ENCODE results near the gene OAS3.

DNA sequence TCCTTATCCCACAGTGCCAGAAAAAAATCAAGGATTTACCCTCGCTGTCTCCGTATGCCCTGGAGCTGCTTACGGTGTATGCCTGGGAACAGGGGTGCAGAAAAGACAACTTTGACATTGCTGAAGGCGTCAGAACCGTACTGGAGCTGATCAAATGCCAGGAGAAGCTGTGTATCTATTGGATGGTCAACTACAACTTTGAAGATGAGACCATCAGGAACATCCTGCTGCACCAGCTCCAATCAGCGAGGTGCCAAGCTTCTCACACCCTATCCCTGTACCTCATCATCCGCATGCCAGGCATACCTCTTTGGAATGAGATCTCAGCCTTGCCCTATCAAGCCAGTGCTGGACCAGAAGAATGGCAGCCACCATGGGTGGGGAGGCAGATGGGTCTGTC lies 59.2 kb downstream of the OAS3 start:
- TF ChIP-seq, protein P1, sequence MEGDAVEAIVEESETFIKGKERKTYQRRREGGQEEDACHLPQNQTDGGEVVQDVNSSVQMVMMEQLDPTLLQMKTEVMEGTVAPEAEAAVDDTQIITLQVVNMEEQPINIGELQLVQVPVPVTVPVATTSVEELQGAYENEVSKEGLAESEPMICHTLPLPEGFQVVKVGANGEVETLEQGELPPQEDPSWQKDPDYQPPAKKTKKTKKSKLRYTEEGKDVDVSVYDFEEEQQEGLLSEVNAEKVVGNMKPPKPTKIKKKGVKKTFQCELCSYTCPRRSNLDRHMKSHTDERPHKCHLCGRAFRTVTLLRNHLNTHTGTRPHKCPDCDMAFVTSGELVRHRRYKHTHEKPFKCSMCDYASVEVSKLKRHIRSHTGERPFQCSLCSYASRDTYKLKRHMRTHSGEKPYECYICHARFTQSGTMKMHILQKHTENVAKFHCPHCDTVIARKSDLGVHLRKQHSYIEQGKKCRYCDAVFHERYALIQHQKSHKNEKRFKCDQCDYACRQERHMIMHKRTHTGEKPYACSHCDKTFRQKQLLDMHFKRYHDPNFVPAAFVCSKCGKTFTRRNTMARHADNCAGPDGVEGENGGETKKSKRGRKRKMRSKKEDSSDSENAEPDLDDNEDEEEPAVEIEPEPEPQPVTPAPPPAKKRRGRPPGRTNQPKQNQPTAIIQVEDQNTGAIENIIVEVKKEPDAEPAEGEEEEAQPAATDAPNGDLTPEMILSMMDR (conservative IDR thresholded peaks at IDR 0.05 in 1 of 2, IDR thresholded peaks at IDR 0.05 in 1 of 2; ENCODE audit: extremely low read depth in 1 of 2, insufficient read depth in 1 of 2, low read depth in 1 of 2, low read length in 2 of 2) = no peak
- no peak for TF ChIP-seq EZH2 (IDR thresholded peaks at IDR 0.05; ENCODE audit: borderline replicate concordance, low read length)

Data from mammary epithelial cell (primary cell).